ENCODE measurements around the gene RASGRF2. TPM values are rescaled to one million over a fixed set of nuclear protein-coding genes. Genes with fewer than 3 reads are reported as not detected.
"Not testable (repeated sequence)": the region's sequence is repeated elsewhere in the genome, so short reads cannot be mapped to it uniquely, and the experiment has no call there.

RASGRF2 gene
- total RNA-seq, 2 experiments from 2014 or later, result 10.0 to 11.6 TPM

GRCh38 chr5:81254886-81255559 lies 294.9 kb downstream of the RASGRF2 start:
- no peaks in the 10 kb centered on the region for H3K4me1 Mint-ChIP-seq (ENCODE audit: low read depth)
- no peak overlapping the region for H3K27ac Mint-ChIP-seq
- peaks cover 13% of the 10 kb centered on the region for H3K36me3 Mint-ChIP-seq (ENCODE audit: low read depth)
- H3K9me3 Mint-ChIP-seq (ENCODE audit: insufficient read depth), result peaks cover 5% of the 10 kb centered on the region
- ChIA-PET POLR2A (no interaction called here), CTCF (no interaction called here)
- no peak for DNase-seq
- no peak for ATAC-seq
- no peak overlapping the region for H3K4me3 Mint-ChIP-seq
- H3K27me3 Mint-ChIP-seq (ENCODE audit: low read depth), result no peaks in the 10 kb centered on the region

- H3K27me3 Mint-ChIP-seq (ENCODE audit: low read depth), result no peaks in the 10 kb centered on the region
- CTCF ChIA-PET, result no interaction called here
- no peak overlapping the region for H3K4me3 Mint-ChIP-seq
- peaks cover 24% of the 10 kb centered on the region for H3K36me3 Mint-ChIP-seq (ENCODE audit: low read depth)
- no peaks in the 10 kb centered on the region for H3K4me1 Mint-ChIP-seq (ENCODE audit: low read depth)
- no peak for ATAC-seq
- POLR2A ChIA-PET, result no interaction called here
- H3K27ac Mint-ChIP-seq, result no peak overlapping the region
- no peak for DNase-seq
- peaks cover 14% of the 10 kb centered on the region for H3K9me3 Mint-ChIP-seq (ENCODE audit: insufficient read depth)
Measured at GRCh38 chr5:81256766-81257165, 296.6 kb downstream of the RASGRF2 start.

- H3K27me3 Mint-ChIP-seq (ENCODE audit: low read depth); H3K4me1 Mint-ChIP-seq (ENCODE audit: low read depth); DNase-seq; CTCF ChIA-PET; POLR2A ChIA-PET; ATAC-seq; H3K4me3 Mint-ChIP-seq; H3K27ac Mint-ChIP-seq: not testable (repeated sequence)
- H3K9me3 Mint-ChIP-seq (ENCODE audit: insufficient read depth), result peaks cover 19% of the 10 kb centered on the region
- peaks cover 27% of the 10 kb centered on the region for H3K36me3 Mint-ChIP-seq (ENCODE audit: low read depth)
Measured at GRCh38 chr5:81262796-81263195, 302.6 kb downstream of the RASGRF2 start.

- ATAC-seq (no peak), DNase-seq (no peak)
- ChIA-PET CTCF (no interaction called here), POLR2A (no interaction called here)
- Mint-ChIP-seq H3K9me3 (ENCODE audit: insufficient read depth) (peaks cover 13% of the 10 kb centered on the region), H3K27ac (no peak overlapping the region), H3K36me3 (ENCODE audit: low read depth) (peaks cover 16% of the 10 kb centered on the region), H3K27me3 (ENCODE audit: low read depth) (no peaks in the 10 kb centered on the region), H3K4me1 (ENCODE audit: low read depth) (peaks cover 4% of the 10 kb centered on the region), H3K4me3 (no peak overlapping the region)
Measured at GRCh38 chr5:81265101-81265500, 304.9 kb downstream of the RASGRF2 start.

- peaks cover 11% of the 10 kb centered on the region for H3K36me3 Mint-ChIP-seq (ENCODE audit: low read depth)
- H3K4me3 Mint-ChIP-seq, result no peak overlapping the region
- no peaks in the 10 kb centered on the region for H3K27me3 Mint-ChIP-seq (ENCODE audit: low read depth)
- ChIA-PET CTCF (interaction anchor here (0.9 to 1.3 kb wide), 2 partner anchors 31 kb away, joined by 5 read pairs; no protein-coding TSS in a partner anchor), POLR2A (no interaction called here)
- no peak for ATAC-seq
- H3K4me1 Mint-ChIP-seq (ENCODE audit: low read depth), result peaks cover 10% of the 10 kb centered on the region
- DNase-seq, result no peak
- no peak overlapping the region for H3K27ac Mint-ChIP-seq
- H3K9me3 Mint-ChIP-seq (ENCODE audit: insufficient read depth), result peaks cover 13% of the 10 kb centered on the region
Measured at GRCh38 chr5:81268521-81269196, 308.5 kb downstream of the RASGRF2 start.

GRCh38 chr5:81269751-81270393 lies 309.7 kb downstream of the RASGRF2 start:
- H3K4me3 Mint-ChIP-seq, result no peak overlapping the region

GRCh38 chr5:81270394-81271027 lies 310.3 kb downstream of the RASGRF2 start:
- Mint-ChIP-seq H3K36me3 (ENCODE audit: low read depth) (peaks cover 15% of the 10 kb centered on the region), H3K9me3 (ENCODE audit: insufficient read depth) (peaks cover 19% of the 10 kb centered on the region)
- H3K4me3 Mint-ChIP-seq; DNase-seq; CTCF ChIA-PET; H3K4me1 Mint-ChIP-seq (ENCODE audit: low read depth); POLR2A ChIA-PET; ATAC-seq; H3K27ac Mint-ChIP-seq; H3K27me3 Mint-ChIP-seq (ENCODE audit: low read depth): not testable (repeated sequence)

More at GRCh38 chr5:81269751-81270393, 309.7 kb downstream of the RASGRF2 start:
- Mint-ChIP-seq H3K27ac (no peak overlapping the region), H3K27me3 (ENCODE audit: low read depth) (no peaks in the 10 kb centered on the region), H3K4me1 (ENCODE audit: low read depth) (peaks cover 10% of the 10 kb centered on the region), H3K36me3 (ENCODE audit: low read depth) (peaks cover 14% of the 10 kb centered on the region), H3K9me3 (ENCODE audit: insufficient read depth) (peaks cover 19% of the 10 kb centered on the region)
- DNase-seq (no peak), ATAC-seq (no peak)
- POLR2A ChIA-PET, result no interaction called here
- CTCF ChIA-PET, result interaction anchor here (0.9 kb wide), 1 partner anchor 30 kb away, joined by 5 read pairs; no protein-coding TSS in a partner anchor
